Chondrocyte (in vitro differentiated cells): ENCODE data around the gene PTPRN2. TPM values are rescaled to one million over a fixed set of nuclear protein-coding genes. Genes with fewer than 3 reads are reported as not detected.
A peak's percentile ranks its signal among the peaks of the same experiment; 100 is the strongest.

Experiments
- DNase-seq: peaks from one replicate; pipeline ENCODE4 v3.0.0; 2021; ENCODE audit warnings: mixed read lengths, low spot score
- H3K27ac Mint-ChIP-seq: one replicate; pipeline ENCODE4 v1.8.0; 2021; ENCODE audit warnings: mild to moderate bottlenecking, moderate library complexity, mixed read lengths; ENCODE audit not compliant: unreplicated experiment
- H3K27me3 Mint-ChIP-seq: 2 replicates; pipeline ENCODE4 v1.8.0; 2021; ENCODE audit warnings: low read depth, mixed read lengths
- H3K36me3 Mint-ChIP-seq: 2 replicates; pipeline ENCODE4 v1.8.0; 2021; ENCODE audit warnings: low read depth, mixed read lengths
- H3K4me1 Mint-ChIP-seq: 2 replicates; pipeline ENCODE4 v1.8.0; 2021; ENCODE audit warnings: low read depth, mild to moderate bottlenecking, mixed read lengths
- H3K4me3 Mint-ChIP-seq: one replicate; pipeline ENCODE4 v1.8.0; 2021; ENCODE audit warnings: mild to moderate bottlenecking, moderate library complexity, mixed read lengths; ENCODE audit not compliant: unreplicated experiment
- H3K9me3 Mint-ChIP-seq: 2 replicates; pipeline ENCODE4 v1.8.0; 2021; ENCODE audit warnings: low read depth, mixed read lengths
- CTCF ChIP-seq: fragments of 200-600 bp; sonication (generic); IDR thresholded peaks from 2 replicates; pipeline ENCODE4 v1.5.0; 2021; ENCODE audit warnings: antibody characterized with exemption, mild to moderate bottlenecking, moderate library complexity
- total RNA-seq: library from RNA; stranded (reverse); gene quantifications from 3 replicates; pipeline ENCODE4 v1.2.1, GENCODE V29; 2021

Gene PTPRN2
- total RNA-seq, 1 donor from 2014 or later = 0.30 TPM

GRCh38 chr7:157509226-157509625 lies 1078.4 kb downstream of the PTPRN2 start:
- Mint-ChIP-seq H3K9me3 (peaks cover 15% of the 10 kb centered on the region), H3K27ac (no peak overlapping the region), H3K4me3 (no peak overlapping the region), H3K27me3 (peaks cover 22% of the 10 kb centered on the region), H3K4me1 (no peaks in the 10 kb centered on the region), H3K36me3 (peaks cover 3% of the 10 kb centered on the region)
- no peak for TF ChIP-seq CTCF
- DNase-seq = no peak

- Mint-ChIP-seq H3K27ac (no peak overlapping the region), H3K4me3 (no peak overlapping the region), H3K4me1 (no peaks in the 10 kb centered on the region), H3K36me3 (peaks cover 3% of the 10 kb centered on the region), H3K9me3 (peaks cover 15% of the 10 kb centered on the region), H3K27me3 (peaks cover 21% of the 10 kb centered on the region)
- DNase-seq = peak; percentile 76
- TF ChIP-seq CTCF = no peak
Observed at GRCh38 chr7:157508477-157508881, 1079.1 kb downstream of the PTPRN2 start.

- Mint-ChIP-seq H3K9me3 (peaks cover 15% of the 10 kb centered on the region), H3K36me3 (peaks cover 3% of the 10 kb centered on the region), H3K4me1 (no peaks in the 10 kb centered on the region), H3K4me3 (no peak overlapping the region), H3K27ac (no peak overlapping the region), H3K27me3 (peaks cover 19% of the 10 kb centered on the region)
- no peak for TF ChIP-seq CTCF
- no peak for DNase-seq
Observed at GRCh38 chr7:157507987-157508386, 1079.6 kb downstream of the PTPRN2 start.

- no peak for TF ChIP-seq CTCF
- DNase-seq = peak; percentile 60
- no peak overlapping the region for H3K4me3 Mint-ChIP-seq
- H3K27me3 Mint-ChIP-seq = peaks cover 17% of the 10 kb centered on the region
- peaks cover 15% of the 10 kb centered on the region for H3K9me3 Mint-ChIP-seq
- H3K4me1 Mint-ChIP-seq = no peaks in the 10 kb centered on the region
- H3K36me3 Mint-ChIP-seq = peaks cover 3% of the 10 kb centered on the region
- H3K27ac Mint-ChIP-seq = no peak overlapping the region
Observed at GRCh38 chr7:157506268-157506667, 1081.4 kb downstream of the PTPRN2 start.

- peaks cover 3% of the 10 kb centered on the region for H3K36me3 Mint-ChIP-seq
- no peaks in the 10 kb centered on the region for H3K4me1 Mint-ChIP-seq
- no peak for TF ChIP-seq CTCF
- DNase-seq = no peak
- H3K9me3 Mint-ChIP-seq = peaks cover 15% of the 10 kb centered on the region
- H3K4me3 Mint-ChIP-seq = no peak overlapping the region
- no peak overlapping the region for H3K27ac Mint-ChIP-seq
- peaks cover 17% of the 10 kb centered on the region for H3K27me3 Mint-ChIP-seq
Observed at GRCh38 chr7:157505646-157506045, 1082.0 kb downstream of the PTPRN2 start.
